A673 (cell line): ENCODE measurements around the gene STPG2.

Source experiments
- EZH2 ChIP-seq: fragments of 200-600 bp; sonication (generic); IDR thresholded peaks from 2 replicates; pipeline ENCODE4 v1.6.1; 2017; ENCODE audit warnings: borderline replicate concordance, low read depth, mild to moderate bottlenecking, mixed read lengths, antibody characterized with exemption, low read length; ENCODE audit not compliant: poor library complexity, severe bottlenecking
- TF ChIP-seq, protein P1 (sequence below): fragments of 300-800, 200-600 bp; sonication (generic); conservative IDR thresholded peaks from 2 replicates; pipeline ENCODE4 v1.5.1; 2017; ENCODE audit warnings: low read depth, mild to moderate bottlenecking, antibody characterized with exemption, low read length, moderate library complexity, mixed read lengths

DNA sequence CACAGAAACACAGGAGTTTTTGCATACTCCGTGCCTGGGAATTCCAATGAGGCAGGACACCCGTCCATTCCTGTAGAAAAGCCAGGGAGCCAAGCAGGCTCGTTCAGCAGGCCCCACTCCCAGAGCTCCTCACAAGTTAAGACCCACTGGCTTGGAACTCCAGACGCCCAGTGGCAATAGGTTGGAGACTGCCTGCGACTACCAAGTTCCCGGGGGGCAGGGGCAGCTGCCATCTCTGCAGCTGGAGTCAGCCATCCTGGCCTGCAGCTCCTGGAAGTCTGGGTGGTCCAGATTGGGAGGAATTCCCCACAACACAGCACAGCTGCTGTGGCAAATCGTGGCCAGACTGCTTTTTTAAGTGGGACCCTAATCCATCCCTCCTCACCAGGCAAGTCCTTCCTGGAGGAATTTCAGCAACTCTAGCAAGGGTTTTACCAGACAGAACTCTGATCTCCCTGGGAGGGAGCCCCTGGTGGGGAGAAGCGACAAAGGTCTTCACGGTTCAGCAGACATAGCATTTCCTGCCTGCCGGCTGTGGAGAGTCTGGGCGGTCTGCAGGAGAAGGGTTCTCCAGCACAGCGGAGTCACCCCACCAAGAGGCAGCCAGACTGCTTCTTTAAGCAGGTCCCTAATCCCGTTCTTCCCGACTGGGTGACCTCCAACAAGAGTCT is 231.9 kb downstream of the STPG2 start:
- TF ChIP-seq, protein P1, sequence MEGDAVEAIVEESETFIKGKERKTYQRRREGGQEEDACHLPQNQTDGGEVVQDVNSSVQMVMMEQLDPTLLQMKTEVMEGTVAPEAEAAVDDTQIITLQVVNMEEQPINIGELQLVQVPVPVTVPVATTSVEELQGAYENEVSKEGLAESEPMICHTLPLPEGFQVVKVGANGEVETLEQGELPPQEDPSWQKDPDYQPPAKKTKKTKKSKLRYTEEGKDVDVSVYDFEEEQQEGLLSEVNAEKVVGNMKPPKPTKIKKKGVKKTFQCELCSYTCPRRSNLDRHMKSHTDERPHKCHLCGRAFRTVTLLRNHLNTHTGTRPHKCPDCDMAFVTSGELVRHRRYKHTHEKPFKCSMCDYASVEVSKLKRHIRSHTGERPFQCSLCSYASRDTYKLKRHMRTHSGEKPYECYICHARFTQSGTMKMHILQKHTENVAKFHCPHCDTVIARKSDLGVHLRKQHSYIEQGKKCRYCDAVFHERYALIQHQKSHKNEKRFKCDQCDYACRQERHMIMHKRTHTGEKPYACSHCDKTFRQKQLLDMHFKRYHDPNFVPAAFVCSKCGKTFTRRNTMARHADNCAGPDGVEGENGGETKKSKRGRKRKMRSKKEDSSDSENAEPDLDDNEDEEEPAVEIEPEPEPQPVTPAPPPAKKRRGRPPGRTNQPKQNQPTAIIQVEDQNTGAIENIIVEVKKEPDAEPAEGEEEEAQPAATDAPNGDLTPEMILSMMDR = no peak
- TF ChIP-seq EZH2 = no peak
